ENCODE results near the gene ZBP1. TPM values are rescaled to one million over a fixed set of nuclear protein-coding genes. Genes with fewer than 3 reads are reported as not detected.

The ZBP1 gene
- total RNA-seq, 1 experiment from 2014 or later, result not detected

GRCh38 chr20:57605045-57605444, 15.2 kb downstream of the ZBP1 start:
- H3K9me3 ChIP-seq (ENCODE audit: low read length), result no peaks in the 10 kb centered on the region
- no peaks in the 10 kb centered on the region for H3K9me2 ChIP-seq (replicated peaks; ENCODE audit: low read length)
- no peaks in the 10 kb centered on the region for H3K36me3 ChIP-seq (ENCODE audit: low read depth, low read length)
- H3K4me3 ChIP-seq (ENCODE audit: low read length), result no peak overlapping the region
- no peak overlapping the region for H3K4me2 ChIP-seq (ENCODE audit: low read length)
- no peak overlapping the region for H2AFZ ChIP-seq (ENCODE audit: low read length)
- CTCF ChIA-PET, result no interaction called here
- POLR2A ChIA-PET (ENCODE audit: unreplicated experiment), result no interaction called here
- TF ChIP-seq CTCF (conservative IDR thresholded peaks at IDR 0.05; ENCODE audit: low read depth, low read length) (no peak), EZH2phosphoT487 (IDR thresholded peaks at IDR 0.05; ENCODE audit: borderline replicate concordance, low read length) (no peak), EZH2 (IDR thresholded peaks at IDR 0.05; ENCODE audit: low read length, unreplicated experiment) (no peak)
- ATAC-seq, result no peak
- no peaks in the 10 kb centered on the region for H3K27me3 ChIP-seq (ENCODE audit: low read length)
- no peaks in the 10 kb centered on the region for H3F3A ChIP-seq (ENCODE audit: low read length, unreplicated experiment)
- DNase-seq, result no peak
- intact Hi-C loops (cut with micrococcal nuclease), result no loop called here
- no peaks in the 10 kb centered on the region for H3K79me2 ChIP-seq (ENCODE audit: low read length)
- H3K27ac ChIP-seq (ENCODE audit: low read length), result no peak overlapping the region
- H3K9ac ChIP-seq (ENCODE audit: low read length), result no peak overlapping the region
- no peaks in the 10 kb centered on the region for H4K20me1 ChIP-seq (ENCODE audit: low read length)
- peaks cover 13% of the 10 kb centered on the region for H3K4me1 ChIP-seq (ENCODE audit: insufficient read depth, low read length)
- no TSS peak for BruUV-seq (replicated peaks)

GRCh38 chr20:57603120-57603519, 17.1 kb downstream of the ZBP1 start:
- H3K4me3 ChIP-seq (ENCODE audit: low read length), result no peak overlapping the region
- H3K9ac ChIP-seq (ENCODE audit: low read length), result no peak overlapping the region
- H2AFZ ChIP-seq (ENCODE audit: low read length), result no peak overlapping the region
- no peaks in the 10 kb centered on the region for H4K20me1 ChIP-seq (ENCODE audit: low read length)
- H3K79me2 ChIP-seq (ENCODE audit: low read length), result no peaks in the 10 kb centered on the region
- H3K4me1 ChIP-seq (ENCODE audit: insufficient read depth, low read length), result peaks cover 13% of the 10 kb centered on the region
- no peak overlapping the region for H3K27ac ChIP-seq (ENCODE audit: low read length)
- POLR2A ChIA-PET (ENCODE audit: unreplicated experiment), result no interaction called here
- H3K4me2 ChIP-seq (ENCODE audit: low read length), result no peak overlapping the region
- no peak for TF ChIP-seq EZH2phosphoT487 (IDR thresholded peaks at IDR 0.05; ENCODE audit: borderline replicate concordance, low read length)
- TF ChIP-seq EZH2 (IDR thresholded peaks at IDR 0.05; ENCODE audit: low read length, unreplicated experiment), result no peak
- TF ChIP-seq CTCF (conservative IDR thresholded peaks at IDR 0.05; ENCODE audit: low read depth, low read length), result no peak
- no peaks in the 10 kb centered on the region for H3K9me3 ChIP-seq (ENCODE audit: low read length)
- no peaks in the 10 kb centered on the region for H3K9me2 ChIP-seq (replicated peaks; ENCODE audit: low read length)
- H3F3A ChIP-seq (ENCODE audit: low read length, unreplicated experiment), result no peaks in the 10 kb centered on the region
- ATAC-seq, result no peak
- no peaks in the 10 kb centered on the region for H3K36me3 ChIP-seq (ENCODE audit: low read depth, low read length)
- no TSS peak for BruUV-seq (replicated peaks)
- CTCF ChIA-PET, result no interaction called here
- H3K27me3 ChIP-seq (ENCODE audit: low read length), result no peaks in the 10 kb centered on the region
- DNase-seq, result no peak
- intact Hi-C loops (cut with micrococcal nuclease), result no loop called here

GRCh38 chr20:57601737-57602136, 18.5 kb downstream of the ZBP1 start:
- H3K27me3 ChIP-seq (ENCODE audit: low read length), result no peaks in the 10 kb centered on the region
- no TSS peak for BruUV-seq (replicated peaks)
- no peak overlapping the region for H3K27ac ChIP-seq (ENCODE audit: low read length)
- DNase-seq (no peak), ATAC-seq (no peak)
- H3K9me3 ChIP-seq (ENCODE audit: low read length), result no peaks in the 10 kb centered on the region
- H3K4me2 ChIP-seq (ENCODE audit: low read length), result no peak overlapping the region
- no peak overlapping the region for H3K4me3 ChIP-seq (ENCODE audit: low read length)
- CTCF ChIA-PET, result interaction anchor here (1.1 kb wide), 1 partner anchor 21 kb away, joined by 3 read pairs; no protein-coding TSS in a partner anchor
- peaks cover 13% of the 10 kb centered on the region for H3K4me1 ChIP-seq (ENCODE audit: insufficient read depth, low read length)
- H3K9ac ChIP-seq (ENCODE audit: low read length), result no peak overlapping the region
- no peaks in the 10 kb centered on the region for H4K20me1 ChIP-seq (ENCODE audit: low read length)
- no peaks in the 10 kb centered on the region for H3K9me2 ChIP-seq (replicated peaks; ENCODE audit: low read length)
- intact Hi-C loops (cut with micrococcal nuclease), result no loop called here
- H3F3A ChIP-seq (ENCODE audit: low read length, unreplicated experiment), result no peaks in the 10 kb centered on the region
- TF ChIP-seq EZH2 (IDR thresholded peaks at IDR 0.05; ENCODE audit: low read length, unreplicated experiment) (no peak), EZH2phosphoT487 (IDR thresholded peaks at IDR 0.05; ENCODE audit: borderline replicate concordance, low read length) (no peak), CTCF (conservative IDR thresholded peaks at IDR 0.05; ENCODE audit: low read depth, low read length) (no peak)
- POLR2A ChIA-PET (ENCODE audit: unreplicated experiment), result no interaction called here
- no peaks in the 10 kb centered on the region for H3K36me3 ChIP-seq (ENCODE audit: low read depth, low read length)
- no peaks in the 10 kb centered on the region for H3K79me2 ChIP-seq (ENCODE audit: low read length)
- H2AFZ ChIP-seq (ENCODE audit: low read length), result no peak overlapping the region
